GM19438 (cell line): ENCODE data around the gene ZNF274.
"Not testable (repeated sequence)": the region's sequence is repeated elsewhere in the genome, so short reads cannot be mapped to it uniquely, and the experiment has no call there.

Source experiments
- ATAC-seq: cut with Tn5 transposase; IDR thresholded peaks from one replicate; pipeline ENCODE4 v1.9.1; 2021; ENCODE audit warnings: low read depth; ENCODE audit not compliant: unreplicated experiment

Gene ZNF274

GRCh38 chr19:58182989-58183816 lies at the start of gene ZNF274:
Gene ZNF274 (plus strand): TSS chr19:58183061. CDS start chr19:58183966, 905 bp downstream.
- peak; percentile 90 for ATAC-seq

GRCh38 chr19:58134244-58134643 lies 48.6 kb upstream of the ZNF274 start:
- no peak for ATAC-seq

- no peak for ATAC-seq
Measured at GRCh38 chr19:58145849-58146248, 37.0 kb upstream of the ZNF274 start.

GRCh38 chr19:58147475-58147874 lies 35.4 kb upstream of the ZNF274 start:
- not testable (repeated sequence) for ATAC-seq

- peak; percentile 46 for ATAC-seq
Measured at GRCh38 chr19:58150328-58150921, 32.4 kb upstream of the ZNF274 start, which contains the start of gene ZNF329. Gene ZNF329 (minus strand): TSS chr19:58150789. CDS start chr19:58129503, 21,286 bp downstream.

GRCh38 chr19:58153386-58153785 lies 29.5 kb upstream of the ZNF274 start:
- ATAC-seq: no peak

GRCh38 chr19:58154287-58154678 lies 28.6 kb upstream of the ZNF274 start:
- ATAC-seq: no peak

GRCh38 chr19:58154679-58155648 lies 27.9 kb upstream of the ZNF274 start:
- ATAC-seq: peak; percentile 63

- ATAC-seq: no peak
Measured at GRCh38 chr19:58157045-58157728, 25.7 kb upstream of the ZNF274 start.

- ATAC-seq: no peak
Measured at GRCh38 chr19:58166268-58166667, 16.6 kb upstream of the ZNF274 start.

- no peak for ATAC-seq
Measured at GRCh38 chr19:58166708-58167280, 16.1 kb upstream of the ZNF274 start.

GRCh38 chr19:58170860-58171259 lies 12.0 kb upstream of the ZNF274 start:
- no peak for ATAC-seq

- ATAC-seq: no peak
Measured at GRCh38 chr19:58181902-58182576, 822 bp upstream of the ZNF274 start.

- no peak for ATAC-seq
Measured at GRCh38 chr19:58182577-58182988, 278 bp upstream of the ZNF274 start.

GRCh38 chr19:58183817-58184215 lies 955 bp downstream of the ZNF274 start:
- no peak for ATAC-seq

GRCh38 chr19:58196901-58197616 lies 14.2 kb downstream of the ZNF274 start:
- ATAC-seq: no peak

GRCh38 chr19:58203814-58204475 lies 21.1 kb downstream of the ZNF274 start:
- ATAC-seq: no peak

GRCh38 chr19:58204566-58204965 lies 21.7 kb downstream of the ZNF274 start:
- ATAC-seq: no peak
